22Rv1 (cell line): ENCODE data around the gene CENPQ.

Experiments used
- H3K27ac ChIP-seq: fragments of 450-650 bp; 2 replicates; pipeline ENCODE4 v1.5.1; 2017
- ZFX ChIP-seq: fragments of 450-650 bp; IDR thresholded peaks from 2 replicates; pipeline ENCODE4 v1.6.1; 2017; ENCODE audit warnings: antibody characterized with exemption, borderline replicate concordance
- TF ChIP-seq, protein P1 (sequence below): fragments of 450-650 bp; IDR thresholded peaks from 2 replicates; pipeline ENCODE4 v1.5.1; 2017; ENCODE audit warnings: mild to moderate bottlenecking

The CENPQ gene

DNA sequence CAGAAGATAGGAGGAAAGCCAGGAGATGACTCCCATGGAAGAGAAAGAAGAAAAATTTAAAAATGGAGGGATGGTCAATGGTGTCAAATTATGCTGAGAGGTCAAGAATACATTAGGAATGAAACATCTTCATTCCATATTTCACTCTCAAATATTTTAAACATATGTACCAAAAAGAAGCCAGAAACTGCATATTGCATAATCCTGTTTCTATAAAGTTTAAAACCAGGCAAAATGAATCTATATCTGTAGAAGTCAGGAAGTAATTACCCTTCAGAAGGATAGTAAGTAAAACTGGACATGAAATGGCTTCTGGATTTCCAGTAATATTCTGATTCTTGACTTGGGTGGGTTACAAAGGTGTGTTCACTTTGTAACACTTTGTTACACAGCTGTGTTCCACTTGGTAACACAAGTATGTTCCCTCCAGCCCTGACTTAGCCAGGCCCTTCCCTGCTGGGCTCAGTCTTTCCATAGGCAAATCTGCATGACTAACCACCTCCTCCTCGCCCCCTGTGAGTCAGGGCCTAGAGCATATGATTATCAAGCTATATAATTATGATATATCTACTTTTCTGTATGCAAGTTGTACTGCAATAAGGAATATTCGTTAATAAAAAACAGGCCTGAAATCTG is 67.1 kb downstream of the CENPQ start:
- no peak for TF ChIP-seq ZFX
- TF ChIP-seq, protein P1, sequence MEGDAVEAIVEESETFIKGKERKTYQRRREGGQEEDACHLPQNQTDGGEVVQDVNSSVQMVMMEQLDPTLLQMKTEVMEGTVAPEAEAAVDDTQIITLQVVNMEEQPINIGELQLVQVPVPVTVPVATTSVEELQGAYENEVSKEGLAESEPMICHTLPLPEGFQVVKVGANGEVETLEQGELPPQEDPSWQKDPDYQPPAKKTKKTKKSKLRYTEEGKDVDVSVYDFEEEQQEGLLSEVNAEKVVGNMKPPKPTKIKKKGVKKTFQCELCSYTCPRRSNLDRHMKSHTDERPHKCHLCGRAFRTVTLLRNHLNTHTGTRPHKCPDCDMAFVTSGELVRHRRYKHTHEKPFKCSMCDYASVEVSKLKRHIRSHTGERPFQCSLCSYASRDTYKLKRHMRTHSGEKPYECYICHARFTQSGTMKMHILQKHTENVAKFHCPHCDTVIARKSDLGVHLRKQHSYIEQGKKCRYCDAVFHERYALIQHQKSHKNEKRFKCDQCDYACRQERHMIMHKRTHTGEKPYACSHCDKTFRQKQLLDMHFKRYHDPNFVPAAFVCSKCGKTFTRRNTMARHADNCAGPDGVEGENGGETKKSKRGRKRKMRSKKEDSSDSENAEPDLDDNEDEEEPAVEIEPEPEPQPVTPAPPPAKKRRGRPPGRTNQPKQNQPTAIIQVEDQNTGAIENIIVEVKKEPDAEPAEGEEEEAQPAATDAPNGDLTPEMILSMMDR: no peak
- no peak overlapping the region for H3K27ac ChIP-seq

DNA sequence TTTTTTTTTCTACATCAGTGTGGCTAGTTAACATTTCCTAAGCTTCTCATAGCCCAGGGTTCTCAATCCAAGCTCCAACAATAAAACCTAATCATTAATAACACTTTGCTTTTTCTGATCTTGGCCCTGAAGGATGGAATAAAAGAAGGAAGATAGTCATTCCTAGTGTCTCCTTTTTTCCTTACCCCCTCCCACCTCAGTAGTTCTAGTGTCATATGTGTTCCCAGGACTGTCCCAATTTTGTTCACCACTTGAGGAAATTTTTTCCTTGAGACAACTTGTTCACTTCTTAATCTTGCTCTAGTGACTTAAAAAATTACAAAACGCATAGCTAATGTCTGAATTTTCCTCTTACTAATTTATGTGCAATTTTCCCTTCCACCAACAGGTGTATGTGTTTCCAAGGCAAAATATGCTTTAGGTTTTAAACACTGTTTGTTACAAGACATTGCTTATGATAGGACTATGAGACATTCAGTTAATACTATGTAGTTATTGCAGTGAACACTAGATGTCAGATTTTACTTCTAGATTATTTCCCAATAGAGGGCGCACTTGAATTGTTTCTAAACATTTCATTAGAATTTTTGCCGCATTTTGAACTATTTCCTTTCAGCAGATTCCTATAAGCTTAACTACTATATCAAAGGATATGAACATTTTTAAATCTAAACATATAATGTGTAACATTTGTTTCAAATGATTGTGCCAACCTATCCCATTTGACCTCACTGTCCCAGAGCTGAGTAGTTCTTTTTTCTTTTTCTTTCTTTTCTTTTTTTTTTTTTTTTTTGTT is 68.8 kb downstream of the CENPQ start:
- H3K27ac ChIP-seq: no peak overlapping the region
- TF ChIP-seq ZFX: no peak
- TF ChIP-seq, protein P1: peak; percentile 90

DNA sequence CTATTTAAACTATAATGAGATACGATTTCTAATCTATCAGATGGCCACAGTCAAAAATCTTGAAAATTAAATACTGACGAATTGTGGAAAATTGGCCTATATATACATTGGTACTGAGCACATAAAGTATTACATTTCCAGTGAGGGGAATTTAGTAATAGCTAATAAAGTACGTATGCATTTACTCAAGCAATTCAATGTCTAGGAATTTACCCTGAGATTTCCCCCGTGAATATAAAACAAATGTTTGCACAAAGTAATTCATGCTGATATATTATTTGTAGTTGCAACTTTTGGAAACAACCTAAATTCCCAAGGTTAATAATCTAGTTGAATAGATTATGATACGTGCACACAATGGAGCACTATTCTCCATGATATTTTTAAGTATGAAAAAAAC is 72.6 kb downstream of the CENPQ start:
- H3K27ac ChIP-seq: no peak overlapping the region
- TF ChIP-seq, protein P1: no peak
- TF ChIP-seq ZFX: no peak

DNA sequence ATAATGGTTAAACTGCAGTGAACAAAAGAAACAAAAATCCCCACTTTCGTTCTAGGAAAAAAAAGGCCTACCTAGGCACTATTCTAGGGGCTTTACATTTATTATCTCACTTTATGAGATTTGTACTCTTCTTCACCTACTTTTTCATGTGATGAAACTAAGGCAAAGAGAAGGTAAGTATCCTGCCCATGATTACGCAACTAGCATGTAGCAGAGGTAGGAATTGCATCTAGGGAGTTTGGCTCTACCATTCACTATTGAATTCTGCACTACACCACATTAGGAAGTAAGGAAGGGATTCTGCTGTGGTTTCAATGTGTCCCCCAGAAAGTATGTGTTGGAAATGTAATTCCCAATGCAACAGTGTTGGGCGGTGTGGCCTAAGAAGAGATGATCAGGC is 75.9 kb downstream of the CENPQ start:
- H3K27ac ChIP-seq: no peak overlapping the region
- TF ChIP-seq, protein P1: no peak
- no peak for TF ChIP-seq ZFX

DNA sequence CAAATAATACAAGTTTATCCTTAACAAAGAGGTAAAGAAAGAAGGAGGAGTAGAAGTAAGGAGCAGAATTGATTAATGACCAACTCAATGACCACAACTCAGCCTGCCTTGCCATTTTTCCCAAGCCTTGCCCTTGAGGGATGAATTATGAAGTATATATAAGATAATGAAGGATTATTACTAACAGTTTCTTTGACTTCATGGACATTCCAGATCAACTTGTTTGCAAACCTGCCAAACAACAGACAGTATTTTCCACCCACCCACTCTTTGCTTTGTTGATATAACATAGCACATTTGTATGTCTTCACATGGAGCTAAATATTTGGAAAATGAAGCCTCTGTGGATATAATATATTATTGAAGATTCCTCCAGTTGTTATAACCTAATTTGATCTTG is 77.4 kb downstream of the CENPQ start:
- TF ChIP-seq, protein P1: no peak
- no peak for TF ChIP-seq ZFX
- no peak overlapping the region for H3K27ac ChIP-seq

DNA sequence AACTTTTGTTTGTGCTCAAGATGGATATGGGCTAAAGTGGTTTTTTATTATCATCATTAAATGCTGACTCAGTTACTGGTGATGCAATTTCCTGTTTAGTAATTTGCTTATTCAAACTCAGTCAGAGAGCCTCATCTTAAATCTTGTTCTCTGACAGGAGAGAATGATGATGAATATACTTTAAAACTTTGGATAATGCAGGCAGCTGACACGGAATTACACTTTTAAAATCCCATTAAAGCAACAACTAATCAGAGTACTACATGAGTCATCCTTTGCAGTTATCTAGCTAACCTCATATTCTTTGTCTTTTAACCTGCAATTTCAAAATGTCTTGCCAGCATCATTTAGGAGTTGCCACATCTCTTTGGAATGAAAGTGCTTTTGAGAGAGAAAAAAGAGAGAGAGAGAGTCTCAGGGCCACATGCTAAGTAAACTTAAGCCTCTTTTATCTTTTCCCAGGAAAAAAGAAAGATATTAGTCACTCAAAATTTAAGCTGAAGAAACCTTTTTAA is 78.1 kb downstream of the CENPQ start:
- H3K27ac ChIP-seq: peak overlapping the region; percentile 69
- TF ChIP-seq, protein P1: no peak
- no peak for TF ChIP-seq ZFX

DNA sequence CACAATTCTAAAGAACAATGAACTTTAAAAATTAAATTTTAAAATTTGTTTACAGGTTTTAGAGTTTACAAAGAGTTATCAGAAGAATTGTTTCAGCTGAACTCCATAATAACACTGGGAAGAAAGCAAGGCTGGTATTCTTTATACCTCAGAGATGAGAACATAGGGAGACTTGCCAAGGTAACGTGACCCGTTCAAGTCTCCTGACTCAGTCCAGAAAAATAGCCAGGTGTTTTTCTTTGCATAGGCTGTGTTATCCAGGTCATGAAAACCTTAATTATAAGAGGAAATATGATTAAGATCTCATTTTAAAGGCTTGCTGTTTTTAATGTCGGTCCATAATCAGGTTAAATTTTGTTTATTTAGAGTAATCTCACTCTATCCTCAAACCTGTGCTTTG is 78.8 kb downstream of the CENPQ start:
- peak overlapping the region; percentile 69 for H3K27ac ChIP-seq
- no peak for TF ChIP-seq ZFX
- TF ChIP-seq, protein P1: no peak
